Activated CD4-positive, alpha-beta T cell treated with anti-CD3 and anti-CD28 coated beads for 1 hour (primary cell): ENCODE results near the gene SLIT1.
"Not testable (repeated sequence)": the region's sequence is repeated elsewhere in the genome, so short reads cannot be mapped to it uniquely, and the experiment has no call there.

Experiments
- DNase-seq: peaks from one replicate; pipeline ENCODE4 v3.0.0-alpha.2; 2020

Gene SLIT1

GRCh38 chr10:97103316-97104080 is 82.3 kb downstream of the SLIT1 start:
- DNase-seq, result no peak

DNA sequence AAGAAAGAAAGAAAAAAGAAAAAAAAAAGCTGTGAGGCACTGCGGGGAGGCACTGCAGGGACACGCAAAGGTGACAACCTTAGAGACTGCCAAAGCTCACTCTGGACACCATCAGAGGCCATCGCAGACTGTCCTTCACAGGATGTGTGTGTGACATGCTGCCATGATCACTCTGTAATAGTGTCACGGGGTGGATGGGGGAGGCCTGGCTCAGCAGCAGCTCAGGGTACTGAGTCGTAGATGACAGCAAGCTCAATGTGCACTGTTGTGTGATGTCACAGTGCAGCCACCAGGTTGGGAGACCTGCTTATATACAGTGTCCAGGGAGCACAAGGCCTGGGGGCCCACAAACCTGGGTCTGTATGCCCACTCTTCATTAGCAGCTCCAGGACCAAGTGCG is 83.3 kb downstream of the SLIT1 start:
- no peak for DNase-seq

GRCh38 chr10:97101166-97101940 is 84.4 kb downstream of the SLIT1 start:
- no peak for DNase-seq

DNA sequence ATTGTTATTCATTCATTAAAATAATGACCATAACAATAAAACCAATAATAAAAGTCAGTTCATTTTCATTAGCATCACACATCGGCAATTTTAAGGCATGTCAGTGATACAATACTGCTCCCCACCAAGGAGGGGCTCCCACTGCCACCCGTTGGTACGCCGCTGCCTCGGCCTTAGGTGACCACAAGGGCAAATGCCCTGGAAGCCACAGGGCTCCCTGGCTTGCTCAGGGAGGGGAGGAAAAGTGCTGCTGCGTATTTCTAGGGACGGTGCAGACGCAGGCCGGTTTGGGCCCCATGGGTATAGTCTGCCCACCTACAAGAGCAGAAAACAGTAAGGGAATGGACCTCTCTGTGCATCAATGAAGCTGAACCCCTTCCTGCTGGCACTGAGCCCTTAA is 85.1 kb downstream of the SLIT1 start:
- no peak for DNase-seq

GRCh38 chr10:97099868-97100267 is 85.9 kb downstream of the SLIT1 start:
- DNase-seq, result no peak

DNA sequence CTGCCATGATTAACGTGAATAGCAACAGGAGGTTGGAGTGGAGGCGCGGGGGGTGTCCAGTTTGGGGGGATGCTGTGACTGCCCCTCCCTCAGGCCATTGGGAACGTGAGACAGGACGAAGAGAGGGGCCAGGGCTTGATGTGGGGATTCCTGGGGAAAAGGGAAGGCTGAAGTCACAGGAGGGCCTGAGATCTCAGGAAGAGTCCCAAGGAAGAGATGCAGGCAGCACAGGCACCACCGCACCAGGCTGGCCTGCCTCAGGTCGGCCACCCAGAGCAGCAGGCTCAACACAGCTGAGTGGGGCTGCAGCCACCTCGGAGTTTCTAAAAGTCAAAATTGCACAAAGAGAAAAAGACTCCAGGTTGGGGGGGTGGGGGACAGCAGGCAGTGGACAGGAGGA is 86.7 kb downstream of the SLIT1 start:
- DNase-seq, result no peak

DNA sequence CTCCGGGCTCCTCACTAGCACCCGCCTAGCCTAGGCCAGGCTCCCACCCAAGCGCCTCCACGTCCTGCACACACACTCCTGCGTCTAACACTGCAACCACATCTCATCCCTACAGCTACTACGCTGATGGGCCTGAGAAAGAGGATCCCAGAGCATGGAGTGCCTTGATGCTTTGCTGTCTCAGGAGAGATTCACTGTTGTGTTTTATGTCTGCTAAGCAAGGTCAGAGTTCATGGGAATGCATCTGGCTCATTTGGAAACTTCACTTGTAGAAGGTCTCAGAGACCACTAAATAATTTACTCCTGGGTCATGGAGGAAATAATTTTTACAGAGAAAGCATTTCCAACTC is 88.7 kb downstream of the SLIT1 start:
- no peak for DNase-seq

GRCh38 chr10:97096261-97097083 is 89.3 kb downstream of the SLIT1 start:
- no peak for DNase-seq

GRCh38 chr10:97095701-97096260 is 90.0 kb downstream of the SLIT1 start:
- DNase-seq, result no peak

- DNase-seq, result no peak
These were observed 95.1 kb downstream of the SLIT1 start for GRCh38 chr10:97090644-97091043.

DNA sequence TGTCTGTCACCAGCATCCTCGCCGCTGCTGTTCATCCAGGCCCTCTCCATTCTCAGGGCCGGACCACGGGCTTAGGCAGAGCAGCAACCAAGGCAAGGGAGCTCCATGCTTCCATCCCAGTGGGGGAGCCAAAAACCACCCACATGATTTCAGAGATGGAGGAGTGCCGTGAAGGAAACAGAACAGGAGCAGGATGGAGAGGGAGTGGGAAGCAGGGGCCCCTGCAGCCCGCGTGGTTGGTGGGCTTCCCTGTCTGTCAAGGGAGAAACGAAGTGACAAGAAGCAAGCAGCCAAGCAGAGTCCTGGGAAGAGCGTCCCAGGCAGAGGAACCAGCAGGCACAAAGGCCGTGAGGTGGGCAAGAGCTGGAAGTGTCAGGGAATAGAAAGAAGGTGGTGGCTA is 95.7 kb downstream of the SLIT1 start:
- no peak for DNase-seq

DNA sequence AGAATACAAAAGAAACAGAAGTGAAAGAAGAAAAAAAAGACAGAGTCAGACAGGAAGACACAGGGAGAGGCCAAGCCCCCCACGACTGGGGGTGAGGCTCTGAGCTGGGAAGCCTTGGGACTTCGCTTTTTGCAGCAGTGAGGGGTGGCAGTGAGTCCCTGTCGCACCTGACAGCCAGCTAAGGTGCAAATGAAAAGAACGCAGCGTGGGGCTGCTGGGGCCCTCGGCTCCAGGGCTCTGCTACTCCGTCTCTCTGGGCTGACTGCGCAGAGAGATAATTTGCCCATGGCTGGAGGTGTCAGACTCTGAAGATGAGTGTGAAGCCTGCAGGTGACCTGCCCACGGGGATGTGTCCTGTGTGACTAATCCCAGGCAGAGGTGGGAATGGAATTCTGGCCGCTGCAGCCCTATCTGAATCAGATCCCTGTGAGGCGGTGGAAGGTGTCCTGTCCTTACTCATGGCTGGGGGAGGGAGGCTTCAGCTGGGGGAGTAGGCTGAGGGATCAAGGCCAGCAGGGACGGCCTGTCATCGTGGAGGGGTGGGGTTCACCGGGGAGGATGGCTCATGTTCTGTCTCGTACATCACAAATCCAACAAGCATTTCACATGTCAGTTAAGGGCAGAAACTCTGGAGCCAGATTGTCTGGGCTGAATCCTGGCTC is 96.4 kb downstream of the SLIT1 start:
- no peak for DNase-seq

DNA sequence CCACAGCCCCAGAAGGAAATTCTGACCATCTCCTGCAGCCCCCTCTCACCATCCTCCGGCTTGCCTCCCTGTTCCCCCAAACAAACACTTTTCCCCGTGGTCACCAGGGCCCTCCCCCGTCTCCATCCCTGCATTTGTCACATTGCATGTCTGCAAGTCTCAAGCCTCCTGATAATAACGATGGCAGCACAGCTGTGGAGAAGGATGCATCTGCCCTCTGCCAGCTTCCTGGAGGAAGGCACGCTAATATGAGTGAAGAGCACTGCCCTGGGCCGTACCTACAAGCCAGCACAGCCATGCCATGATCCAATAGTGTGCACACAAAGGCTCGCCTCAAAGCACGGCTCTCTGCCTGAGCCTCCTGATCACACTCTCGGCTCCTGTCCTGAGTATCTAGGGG is 98.5 kb downstream of the SLIT1 start:
- DNase-seq, result no peak

DNA sequence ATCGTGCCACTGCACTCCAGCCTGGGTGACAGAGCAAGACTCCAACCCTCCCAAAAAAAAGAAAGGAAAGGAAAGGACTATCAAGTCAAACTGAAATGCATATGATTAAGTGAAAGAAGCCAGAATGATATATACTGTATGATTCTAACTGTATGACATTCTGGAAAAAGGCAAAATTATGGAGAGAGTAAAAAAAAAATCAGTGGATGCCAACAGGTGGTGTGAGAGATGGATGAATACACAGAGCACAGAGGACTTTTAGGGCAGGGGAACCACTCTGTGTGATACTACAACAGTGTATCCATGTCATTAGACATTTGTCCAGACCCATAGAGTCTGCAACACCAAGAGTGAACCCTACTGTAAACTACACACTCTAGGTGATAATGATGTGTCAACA is 99.2 kb downstream of the SLIT1 start:
- DNase-seq, result no peak

GRCh38 chr10:97083228-97083829 is 102.4 kb downstream of the SLIT1 start:
- no peak for DNase-seq

DNA sequence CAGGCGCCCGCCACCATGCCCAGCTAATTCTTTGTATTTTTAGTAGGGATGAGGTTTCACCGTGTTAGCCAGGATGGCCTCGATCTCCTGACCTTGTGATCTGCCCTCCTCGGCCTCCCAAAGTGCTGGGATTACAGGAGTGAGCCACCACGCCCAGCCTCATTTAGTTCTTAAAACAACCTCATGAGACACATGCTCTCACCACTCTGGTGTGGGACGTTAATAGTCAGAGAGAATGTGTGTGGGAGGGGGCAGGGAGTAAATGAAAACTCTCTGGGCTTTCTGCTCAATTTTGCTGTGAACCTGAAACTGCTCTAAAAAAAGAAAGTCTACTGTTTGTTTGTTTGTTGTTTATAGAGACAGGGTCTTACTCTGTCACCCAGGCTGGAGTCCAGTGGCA is 103.2 kb downstream of the SLIT1 start:
- DNase-seq, result not testable (repeated sequence)

GRCh38 chr10:97081621-97082235 is 104.0 kb downstream of the SLIT1 start:
- peak; percentile 14 for DNase-seq

DNA sequence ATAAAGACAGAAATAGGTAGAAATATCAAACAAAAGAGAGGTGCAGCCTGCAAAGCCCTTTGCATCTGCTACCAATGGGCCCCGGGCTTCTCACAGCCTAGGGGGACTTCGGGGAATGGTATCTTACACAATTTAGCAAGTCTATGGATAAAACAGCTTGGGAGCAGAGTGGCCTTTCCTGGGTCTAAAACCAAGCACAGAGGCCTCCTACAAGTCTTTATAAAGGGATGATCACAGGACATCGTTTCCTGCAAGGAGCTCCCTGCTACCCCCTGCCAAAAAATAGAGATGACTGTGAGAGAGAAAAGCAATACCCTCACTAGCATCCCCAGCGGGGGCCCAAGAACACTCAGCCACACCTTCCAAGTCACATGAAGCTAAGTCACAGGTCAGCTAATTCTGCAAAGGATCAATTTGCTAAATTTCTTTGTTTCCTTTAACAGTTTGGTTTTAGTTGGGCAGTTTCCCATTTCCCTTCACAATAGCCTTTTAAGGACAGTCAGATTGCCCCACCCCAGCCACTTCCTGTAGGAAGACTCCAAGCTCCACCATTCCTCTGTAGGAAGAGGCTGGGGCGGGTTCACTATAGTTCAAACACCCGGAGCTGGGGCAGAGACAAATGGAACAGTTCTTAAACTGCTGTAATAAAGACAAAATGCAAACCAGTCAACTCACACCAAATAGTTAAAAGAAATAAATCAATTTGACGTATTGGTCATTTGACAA is 105.5 kb downstream of the SLIT1 start:
- DNase-seq, result no peak

GRCh38 chr10:97079448-97079847 is 106.3 kb downstream of the SLIT1 start:
- DNase-seq, result no peak

DNA sequence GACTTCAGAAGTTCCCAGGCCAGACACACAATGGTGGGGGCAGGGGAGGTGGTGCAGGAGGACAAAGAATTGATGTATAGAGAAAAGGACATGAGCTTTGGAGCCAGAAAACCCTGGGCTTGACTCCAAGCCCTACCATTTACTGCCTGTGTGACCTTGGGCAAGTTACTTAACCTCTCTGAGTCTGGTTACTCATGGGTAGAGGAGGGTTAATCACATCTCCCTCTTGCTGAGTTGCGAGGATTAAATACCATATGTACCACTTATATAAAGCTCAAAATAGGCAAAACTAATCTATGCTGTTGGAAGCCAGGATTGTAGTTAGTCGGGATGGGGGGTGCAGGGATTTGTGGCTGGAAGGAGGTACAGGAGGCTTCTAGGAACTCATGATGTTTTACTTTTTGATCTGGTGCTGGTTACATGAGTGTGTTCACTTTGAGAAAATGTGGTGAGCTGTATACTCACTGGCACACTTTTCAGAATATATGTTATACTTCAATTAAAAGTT is 106.8 kb downstream of the SLIT1 start:
- no peak for DNase-seq
